Vagina (tissue), 2 donors: Measurements from ENCODE around the gene DIPK1B.

Source experiments
- CTCF ChIP-seq, 3 experiments: fragments of 450-650 bp in 2 of 3; fragments of 200-600 bp in 1 of 3; sonication (generic) in 1 of 3; IDR thresholded peaks; one replicate each; pipeline ENCODE4 v1.5.1; 2017 to 2019; ENCODE audit warnings: antibody characterized with exemption in 3 of 3, mild to moderate bottlenecking in 2 of 3, moderate library complexity in 2 of 3
- POLR2AphosphoS5 ChIP-seq, 2 donors: sonication (generic); formaldehyde crosslinking; IDR thresholded peaks; one replicate each; pipeline ENCODE4 v1.9.0; 2017; ENCODE audit warnings: antibody characterized with exemption in 2 of 2, mild to moderate bottlenecking in 2 of 2, low read depth in 1 of 2; ENCODE audit not compliant: insufficient read depth in 1 of 2

- TF ChIP-seq CTCF (IDR thresholded peaks at IDR 0.05) (no peak), POLR2AphosphoS5 (IDR thresholded peaks at IDR 0.05; ENCODE audit: insufficient read depth in 1 of 2, low read depth in 1 of 2) (no peak)
These were observed 21.2 kb downstream of the DIPK1B start for GRCh38 chr9:136733611-136734010.
